Neuronal stem cell (in vitro differentiated cells): ENCODE results near the gene PAGE2. TPM values are rescaled to one million over a fixed set of nuclear protein-coding genes. Genes with fewer than 3 reads are reported as not detected.
"Not testable (repeated sequence)": the region's sequence is repeated elsewhere in the genome, so short reads cannot be mapped to it uniquely, and the experiment has no call there.

Experiments used
- DNase-seq: peaks from one replicate; pipeline ENCODE4 v3.0.0-alpha.2; 2013; ENCODE audit warnings: low spot score
- H2AFZ ChIP-seq: one replicate; pipeline ENCODE4 v1.6.1; 2013; ENCODE audit warnings: mild to moderate bottlenecking, low read length, inconsistent platforms
- H2AK5ac ChIP-seq: 2 replicates; pipeline ENCODE4 v1.6.1; 2013; ENCODE audit warnings: low read depth, mild to moderate bottlenecking, inconsistent platforms, low read length, moderate library complexity, mixed read lengths
- H2BK120ac ChIP-seq: 2 replicates; pipeline ENCODE4 v1.6.1; 2013; ENCODE audit warnings: low read depth, mild to moderate bottlenecking, inconsistent platforms, low read length, moderate library complexity, mixed read lengths
- H2BK12ac ChIP-seq: one replicate; pipeline ENCODE4 v1.6.1; 2013; ENCODE audit warnings: low read length, inconsistent platforms
- H2BK15ac ChIP-seq: 2 replicates; pipeline ENCODE4 v1.6.1; 2013; ENCODE audit warnings: mild to moderate bottlenecking, low read length, inconsistent platforms, mixed read lengths
- H2BK5ac ChIP-seq: one replicate; pipeline ENCODE4 v1.6.1; 2013; ENCODE audit warnings: inconsistent platforms, mild to moderate bottlenecking, low read length, moderate library complexity
- H3K14ac ChIP-seq: one replicate; pipeline ENCODE4 v1.6.1; 2013; ENCODE audit warnings: low read length, inconsistent platforms
- H3K18ac ChIP-seq: 2 replicates; pipeline ENCODE4 v1.6.1; 2013; ENCODE audit warnings: low read length, inconsistent platforms
- H3K23ac ChIP-seq: 2 replicates; pipeline ENCODE4 v1.6.1; 2013; ENCODE audit warnings: low read depth, mild to moderate bottlenecking, mixed read lengths, low read length, inconsistent platforms; ENCODE audit not compliant: poor library complexity
- H3K27ac ChIP-seq: replicated peaks from 3 replicates; pipeline ENCODE4 v1.5.1; 2013; ENCODE audit warnings: low read length, inconsistent platforms
- H3K27me3 ChIP-seq, 3 experiments: 2 replicates each; pipeline ENCODE4 v1.6.1; 2013; ENCODE audit warnings: low read length in 3 of 3, mild to moderate bottlenecking in 2 of 3, inconsistent platforms in 1 of 3, low read depth in 1 of 3, mixed read lengths in 1 of 3, moderate library complexity in 1 of 3; ENCODE audit not compliant: control insufficient read depth in 3 of 3, insufficient read depth in 3 of 3
- H3K36me3 ChIP-seq, 2 donors: replicated peaks in 1 of 2; 2 replicates each; pipeline ENCODE4 v1.6.1; 2013; ENCODE audit warnings: low read length in 2 of 2; ENCODE audit not compliant: control insufficient read depth in 2 of 2, insufficient read depth in 2 of 2
- H3K4ac ChIP-seq: 2 replicates; pipeline ENCODE4 v1.6.1; 2013; ENCODE audit warnings: inconsistent platforms, mild to moderate bottlenecking, low read length, moderate library complexity
- H3K4me1 ChIP-seq, 2 donors: 1 replicate in 1 of 2; 2 replicates in 1 of 2; pipeline ENCODE4 v1.6.1; 2013; ENCODE audit warnings: low read length in 2 of 2, low read depth in 1 of 2; ENCODE audit not compliant: control insufficient read depth in 2 of 2, insufficient read depth in 1 of 2
- H3K4me2 ChIP-seq: one replicate; pipeline ENCODE4 v1.6.1; 2013; ENCODE audit warnings: mild to moderate bottlenecking, low read length, inconsistent platforms; ENCODE audit not compliant: insufficient read depth, poor library complexity, severe bottlenecking
- H3K4me3 ChIP-seq, 2 donors: 2 replicates each; pipeline ENCODE4 v1.5.1; 2013; ENCODE audit warnings: low read length in 2 of 2, mild to moderate bottlenecking in 2 of 2, inconsistent platforms in 1 of 2, moderate library complexity in 1 of 2
- H3K79me1 ChIP-seq: one replicate; pipeline ENCODE4 v1.6.1; 2013; ENCODE audit warnings: low read depth, mild to moderate bottlenecking, inconsistent platforms, low read length, moderate library complexity
- H3K9ac ChIP-seq: one replicate; pipeline ENCODE4 v1.6.1; 2013; ENCODE audit warnings: mild to moderate bottlenecking, low read depth, low read length, inconsistent platforms; ENCODE audit not compliant: poor library complexity
- H3K9me3 ChIP-seq, 2 donors: replicated peaks in 1 of 2; 2 replicates each; pipeline versions ENCODE3 to v1.6.1; 2013; ENCODE audit warnings: low read length in 2 of 2, mild to moderate bottlenecking in 2 of 2, inconsistent platforms in 1 of 2, low read depth in 1 of 2, mixed read lengths in 1 of 2, moderate library complexity in 1 of 2; ENCODE audit not compliant: control insufficient read depth in 2 of 2, insufficient read depth in 1 of 2
- H4K8ac ChIP-seq: one replicate; pipeline ENCODE4 v1.6.1; 2013; ENCODE audit warnings: low read depth, mild to moderate bottlenecking, inconsistent platforms, low read length, moderate library complexity
- H4K91ac ChIP-seq: one replicate; pipeline ENCODE4 v1.6.1; 2013; ENCODE audit warnings: low read length, low read depth, mild to moderate bottlenecking, inconsistent platforms; ENCODE audit not compliant: poor library complexity
- WGBS, 2 donors: extraction: QIAGEN DNeasy Blood & Tissue Kit; methylation state at CpG; one replicate each; pipeline ENCODE4 v1.1.7; 2013; ENCODE audit warnings: missing lambda C conversion rate in 2 of 2, mixed read lengths in 1 of 2; ENCODE audit not compliant: insufficient read length in 2 of 2, insufficient replicate concordance in 1 of 2; ENCODE audit errors: extremely low coverage in 2 of 2; 5-methylcytosine and 5-hydroxymethylcytosine counted together
- polyA plus RNA-seq, 2 experiments: library from polyadenylated mRNA; stranded (reverse); fragments of 200-250 nt; gene quantifications; one replicate each; pipeline ENCODE4 v1.2.3, GENCODE V29; 2013

Gene PAGE2
- polyA plus RNA-seq (2013, experiment 1 of 2): 0.20 TPM
- polyA plus RNA-seq (2013, experiment 2 of 2): not detected

GRCh38 chrX:55088795-55089489 lies at the start of gene PAGE2:
Gene PAGE2 (plus strand): TSS chrX:55089018. CDS start chrX:55090021, 1,003 bp downstream.
- Histone ChIP-seq H3K36me3 (no peaks in the 10 kb centered on the region), H3K18ac (no peak within 1 kb of the TSS), H2AK5ac (no peak within 1 kb of the TSS), H2AFZ (no peak within 1 kb of the TSS), H3K4me1 (no peaks in the 10 kb centered on the region), H3K27me3 (no peaks in the 10 kb centered on the region), H2BK5ac (no peak within 1 kb of the TSS), H2BK120ac (no peak within 1 kb of the TSS), H3K4me3 (no peak within 1 kb of the TSS), H2BK12ac (no peak within 1 kb of the TSS), H3K27ac (no peak within 1 kb of the TSS), H3K14ac (no peak within 1 kb of the TSS), H4K8ac (no peak within 1 kb of the TSS), H4K91ac (no peak within 1 kb of the TSS), H3K9ac (no peak within 1 kb of the TSS), H3K23ac (no peak within 1 kb of the TSS), H3K4ac (no peak within 1 kb of the TSS), H3K9me3 (no peaks in the 10 kb centered on the region), H3K79me1 (no peaks in the 10 kb centered on the region), H3K4me2 (no peak within 1 kb of the TSS), H2BK15ac (no peak within 1 kb of the TSS)
- DNase-seq: no peak
- WGBS, 2 donors: no CpG with 5 or more reads among the region's 30 CpGs

DNA sequence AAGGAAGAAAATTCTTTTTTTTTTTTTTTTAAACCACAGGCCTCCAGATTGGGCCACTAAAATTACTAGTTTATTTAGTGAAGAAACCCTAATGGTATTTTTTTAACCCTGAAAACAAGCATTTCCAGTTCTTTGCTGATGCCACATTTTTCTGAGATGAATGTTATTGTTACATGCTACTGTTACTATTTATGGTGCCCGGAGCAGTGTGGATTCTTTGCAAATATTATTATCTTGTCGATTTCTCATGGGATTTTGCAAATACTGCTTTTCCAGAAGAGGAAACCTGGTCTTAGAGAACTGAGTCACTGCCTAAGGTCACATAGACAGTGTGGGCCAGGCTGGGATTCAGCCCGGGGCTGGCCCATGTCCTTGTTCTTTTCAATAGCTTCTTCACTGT lies 49.3 kb upstream of the PAGE2 start:
- DNase-seq: no peak
- no peak overlapping the region for H2BK120ac ChIP-seq
- H4K8ac ChIP-seq: no peak overlapping the region
- H3K4me1 ChIP-seq: no peaks in the 10 kb centered on the region
- H4K91ac ChIP-seq: no peak overlapping the region
- H3K9ac ChIP-seq: no peak overlapping the region
- no peak overlapping the region for H3K23ac ChIP-seq
- no peak overlapping the region for H2BK12ac ChIP-seq
- no peak overlapping the region for H3K4me2 ChIP-seq
- H3K79me1 ChIP-seq: no peaks in the 10 kb centered on the region
- no peaks in the 10 kb centered on the region for H3K36me3 ChIP-seq
- no CpG with 5 or more reads among the region's 3 CpGs for WGBS, 2 donors
- H3K4ac ChIP-seq: no peak overlapping the region
- no peaks in the 10 kb centered on the region for H3K9me3 ChIP-seq
- H2AFZ ChIP-seq: no peak overlapping the region
- no peak overlapping the region for H3K4me3 ChIP-seq
- H2BK5ac ChIP-seq: no peak overlapping the region
- no peak overlapping the region for H2BK15ac ChIP-seq
- H3K18ac ChIP-seq: no peak overlapping the region
- no peak overlapping the region for H2AK5ac ChIP-seq
- no peak overlapping the region for H3K14ac ChIP-seq
- no peaks in the 10 kb centered on the region for H3K27me3 ChIP-seq
- H3K27ac ChIP-seq: no peak overlapping the region

DNA sequence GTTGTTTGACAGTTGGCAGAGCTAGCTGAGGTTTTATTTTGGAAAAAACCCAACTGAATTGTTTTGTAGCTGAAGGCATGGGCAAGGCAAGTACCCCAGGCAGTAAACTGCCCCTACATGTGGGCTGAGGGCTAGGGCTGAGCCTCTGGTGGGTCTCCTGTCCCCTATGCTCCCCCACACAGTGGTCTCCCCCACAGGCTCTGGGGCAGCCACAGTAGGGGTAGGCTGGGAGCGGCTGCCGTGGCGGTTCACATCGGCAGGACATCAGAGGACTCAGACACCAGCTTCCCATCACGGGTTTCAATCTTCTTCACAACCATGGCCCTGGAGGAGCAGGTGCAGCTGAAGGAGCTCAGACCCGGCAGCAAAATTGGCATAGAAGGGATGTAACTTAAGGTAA lies 47.3 kb upstream of the PAGE2 start:
- no peak overlapping the region for H2AFZ ChIP-seq
- H3K36me3 ChIP-seq: no peaks in the 10 kb centered on the region
- no peak overlapping the region for H3K4me3 ChIP-seq
- H3K4ac ChIP-seq: no peak overlapping the region
- no peaks in the 10 kb centered on the region for H3K4me1 ChIP-seq
- H3K79me1 ChIP-seq: no peaks in the 10 kb centered on the region
- H3K14ac ChIP-seq: no peak overlapping the region
- no peak overlapping the region for H3K4me2 ChIP-seq
- no peaks in the 10 kb centered on the region for H3K9me3 ChIP-seq
- WGBS, 2 donors: no CpG with 5 or more reads among the region's 6 CpGs
- no peak for DNase-seq
- H3K23ac ChIP-seq: no peak overlapping the region
- no peak overlapping the region for H3K18ac ChIP-seq
- H2AK5ac ChIP-seq: no peak overlapping the region
- H3K9ac ChIP-seq: no peak overlapping the region
- H3K27me3 ChIP-seq: no peaks in the 10 kb centered on the region
- no peak overlapping the region for H2BK15ac ChIP-seq
- no peak overlapping the region for H4K8ac ChIP-seq
- H2BK12ac ChIP-seq: no peak overlapping the region
- no peak overlapping the region for H2BK120ac ChIP-seq
- H2BK5ac ChIP-seq: no peak overlapping the region
- no peak overlapping the region for H4K91ac ChIP-seq
- H3K27ac ChIP-seq: no peak overlapping the region

DNA sequence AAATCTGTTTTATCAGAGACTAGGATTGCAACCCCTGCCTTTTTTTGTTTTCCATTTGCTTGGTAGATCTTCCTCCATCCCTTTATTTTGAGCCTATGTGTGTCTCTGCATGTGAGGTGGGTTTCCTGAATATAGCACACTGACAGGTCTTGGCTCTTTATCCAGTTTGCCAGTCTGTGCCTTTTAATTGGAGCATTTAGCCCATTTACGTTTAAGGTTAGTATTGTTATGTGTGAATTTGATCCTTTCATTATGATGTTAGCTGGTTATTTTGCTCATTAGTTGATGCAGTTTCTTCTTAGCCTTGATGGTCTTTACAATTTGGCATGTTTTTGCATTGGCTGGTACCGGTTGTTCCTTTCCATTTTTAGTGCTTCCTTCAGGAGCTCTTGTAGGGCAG lies 38.2 kb upstream of the PAGE2 start:
- H4K91ac ChIP-seq, H2BK12ac ChIP-seq, H3K9ac ChIP-seq, H3K4me1 ChIP-seq, H2AK5ac ChIP-seq, H3K27ac ChIP-seq, H3K4ac ChIP-seq, H3K14ac ChIP-seq, H3K36me3 ChIP-seq, H2AFZ ChIP-seq, H3K4me2 ChIP-seq, H4K8ac ChIP-seq, H2BK120ac ChIP-seq, H3K23ac ChIP-seq, H3K9me3 ChIP-seq, H3K18ac ChIP-seq, H2BK5ac ChIP-seq, DNase-seq, H3K27me3 ChIP-seq, H3K4me3 ChIP-seq, H2BK15ac ChIP-seq, H3K79me1 ChIP-seq: not testable (repeated sequence)
- no CpG with 5 or more reads among the region's 2 CpGs for WGBS, 2 donors
